H9 (cell line): ENCODE measurements around the gene AEN. TPM values are rescaled to one million over a fixed set of nuclear protein-coding genes. Genes with fewer than 3 reads are reported as not detected.

Source experiments
- DNase-seq: peaks from one replicate; pipeline ENCODE4 v3.0.0-alpha.2; 2017
- H2AFZ ChIP-seq: one replicate; pipeline ENCODE4 v1.6.1; 2013; ENCODE audit warnings: mild to moderate bottlenecking, low read length, control low read depth, moderate library complexity
- H2AK5ac ChIP-seq: 2 replicates; pipeline ENCODE4 v1.6.1; 2013; ENCODE audit warnings: low read length, control low read depth, mixed read lengths; ENCODE audit not compliant: insufficient read length
- H2BK120ac ChIP-seq: one replicate; pipeline ENCODE4 v1.6.1; 2013; ENCODE audit warnings: low read depth, mild to moderate bottlenecking, low read length, control low read depth, inconsistent platforms; ENCODE audit not compliant: poor library complexity, severe bottlenecking
- H2BK12ac ChIP-seq: 2 replicates; pipeline ENCODE4 v1.6.1; 2013; ENCODE audit warnings: low read length, control low read depth, mixed read lengths, low read depth; ENCODE audit not compliant: insufficient read length
- H2BK15ac ChIP-seq: 2 replicates; pipeline ENCODE4 v1.6.1; 2013; ENCODE audit warnings: low read depth, low read length, control low read depth
- H2BK20ac ChIP-seq: one replicate; pipeline ENCODE4 v1.6.1; 2013; ENCODE audit warnings: low read depth, mild to moderate bottlenecking, low read length, control low read depth, inconsistent platforms; ENCODE audit not compliant: poor library complexity, severe bottlenecking
- H2BK5ac ChIP-seq: 2 replicates; pipeline ENCODE4 v1.6.1; 2013; ENCODE audit warnings: low read length, control low read depth, mixed read lengths; ENCODE audit not compliant: insufficient read length
- H3K14ac ChIP-seq: 2 replicates; pipeline ENCODE4 v1.6.1; 2013; ENCODE audit warnings: low read length, control low read depth; ENCODE audit not compliant: insufficient read depth
- H3K18ac ChIP-seq: 2 replicates; pipeline ENCODE4 v1.6.1; 2013; ENCODE audit warnings: low read depth, mild to moderate bottlenecking, mixed read lengths, low read length, control low read depth; ENCODE audit not compliant: insufficient read length
- H3K23ac ChIP-seq: 2 replicates; pipeline ENCODE4 v1.6.1; 2013; ENCODE audit warnings: low read length, control low read depth, mixed read lengths, low read depth; ENCODE audit not compliant: insufficient read length
- H3K23me2 ChIP-seq: 2 replicates; pipeline ENCODE4 v1.6.1; 2013; ENCODE audit warnings: low read depth, mild to moderate bottlenecking, mixed read lengths, low read length, control low read depth; ENCODE audit not compliant: insufficient read length, poor library complexity, severe bottlenecking
- H3K27ac ChIP-seq: 2 replicates; pipeline ENCODE4 v1.5.1; 2013; ENCODE audit warnings: low read length, control low read depth, mixed read lengths, low read depth; ENCODE audit not compliant: insufficient read length
- H3K27me3 ChIP-seq: 2 replicates; pipeline ENCODE4 v1.6.1; 2013; ENCODE audit warnings: low read length, control low read depth, inconsistent platforms; ENCODE audit not compliant: insufficient read depth
- H3K4ac ChIP-seq: 2 replicates; pipeline ENCODE4 v1.6.1; 2013; ENCODE audit warnings: low read depth, mild to moderate bottlenecking, control low read depth, inconsistent platforms, low read length, moderate library complexity
- H3K4me1 ChIP-seq: 2 replicates; pipeline ENCODE4 v1.6.1; 2013; ENCODE audit warnings: low read length, control low read depth, inconsistent platforms; ENCODE audit not compliant: insufficient read depth
- H3K4me2 ChIP-seq: 2 replicates; pipeline ENCODE4 v1.6.1; 2013; ENCODE audit warnings: low read length, control low read depth, mixed read lengths; ENCODE audit not compliant: insufficient read length, insufficient read depth
- H3K56ac ChIP-seq: 2 replicates; pipeline ENCODE4 v1.6.1; 2013; ENCODE audit warnings: low read depth, mild to moderate bottlenecking, mixed read lengths, low read length, control low read depth; ENCODE audit not compliant: insufficient read length
- H3K79me1 ChIP-seq: 2 replicates; pipeline ENCODE4 v1.6.1; 2013; ENCODE audit warnings: low read depth, mild to moderate bottlenecking, moderate library complexity, low read length, control low read depth, inconsistent platforms; ENCODE audit not compliant: insufficient read depth, poor library complexity, severe bottlenecking
- H3K79me2 ChIP-seq: 2 replicates; pipeline ENCODE4 v1.6.1; 2013; ENCODE audit warnings: low read length, control low read depth, inconsistent platforms; ENCODE audit not compliant: insufficient read depth
- H3K9ac ChIP-seq: 2 replicates; pipeline ENCODE4 v1.6.1; 2013; ENCODE audit warnings: low read length, control low read depth, mixed read lengths; ENCODE audit not compliant: insufficient read length; ENCODE audit errors: extremely low read depth
- H3K9me3 ChIP-seq: one replicate; pipeline ENCODE4 v1.6.1; 2013; ENCODE audit warnings: low read depth, low read length, inconsistent platforms; ENCODE audit not compliant: control insufficient read depth
- H3T11ph ChIP-seq: one replicate; pipeline ENCODE4 v1.6.1; 2013; ENCODE audit warnings: mild to moderate bottlenecking, low read length, control low read depth, inconsistent platforms
- H4K20me1 ChIP-seq: one replicate; pipeline ENCODE4 v1.6.1; 2013; ENCODE audit not compliant: control insufficient read depth, insufficient read length, insufficient read depth
- H4K5ac ChIP-seq: 2 replicates; pipeline ENCODE4 v1.6.1; 2013; ENCODE audit warnings: low read depth, mild to moderate bottlenecking, mixed read lengths, low read length, control low read depth; ENCODE audit not compliant: insufficient read length
- H4K8ac ChIP-seq: replicated peaks from 2 replicates; pipeline ENCODE4 v1.6.1; 2013; ENCODE audit warnings: low read length, control low read depth, mixed read lengths, low read depth; ENCODE audit not compliant: insufficient read length
- H4K91ac ChIP-seq: 2 replicates; pipeline ENCODE4 v1.6.1; 2013; ENCODE audit warnings: low read depth, mild to moderate bottlenecking, moderate library complexity, mixed read lengths, low read length, control low read depth; ENCODE audit not compliant: insufficient read length
- H3K27ac Mint-ChIP-seq, 3 experiments: 2 replicates in 2 of 3; 3 replicates in 1 of 3; pipeline ENCODE4 v1.8.0; 2020 to 2021; ENCODE audit warnings: mixed read lengths in 3 of 3, mild to moderate bottlenecking in 1 of 3, moderate library complexity in 1 of 3
- H3K27me3 Mint-ChIP-seq: 2 replicates; pipeline ENCODE4 v1.8.0; 2021; ENCODE audit warnings: low read depth, mild to moderate bottlenecking, moderate library complexity, mixed read lengths
- H3K36me3 Mint-ChIP-seq, 3 experiments: 2 replicates in 2 of 3; 3 replicates in 1 of 3; pipeline ENCODE4 v1.8.0; 2020 to 2021; ENCODE audit warnings: low read depth in 3 of 3, mixed read lengths in 3 of 3; ENCODE audit not compliant: insufficient read depth in 1 of 3
- H3K4me1 Mint-ChIP-seq, 2 experiments: 2 replicates each; pipeline ENCODE4 v1.8.0; 2020; ENCODE audit warnings: mixed read lengths in 2 of 2
- H3K4me3 Mint-ChIP-seq, 2 experiments: 2 replicates in 1 of 2; 3 replicates in 1 of 2; pipeline ENCODE4 v1.8.0; 2020 to 2021; ENCODE audit warnings: mild to moderate bottlenecking in 2 of 2, mixed read lengths in 2 of 2, moderate library complexity in 1 of 2
- H3K9me3 Mint-ChIP-seq, 2 experiments: 2 replicates in 1 of 2; 3 replicates in 1 of 2; pipeline ENCODE4 v1.8.0; 2020; ENCODE audit warnings: mild to moderate bottlenecking in 2 of 2, mixed read lengths in 2 of 2, moderate library complexity in 1 of 2
- WGBS: extraction: QIAGEN DNeasy Blood & Tissue Kit; methylation state at CpG from one replicate; pipeline ENCODE4 v1.1.7; 2013; ENCODE audit warnings: missing lambda C conversion rate, low lambda C conversion rate, mixed read lengths; ENCODE audit not compliant: insufficient read length; ENCODE audit errors: extremely low coverage; 5-methylcytosine and 5-hydroxymethylcytosine counted together
- total RNA-seq: library from RNA; stranded (reverse); gene quantifications from 2 replicates; pipeline ENCODE4 v1.2.1, GENCODE V29; 2021
- TF ChIP-seq, protein P1 (sequence below): fragments of 200-600 bp; sonication (generic); conservative IDR thresholded peaks from 3 replicates; pipeline ENCODE4 v1.8.0; 2021; ENCODE audit warnings: antibody characterized with exemption, mild to moderate bottlenecking

The AEN gene
- total RNA-seq, 1 experiment from 2014 or later: 132 TPM

DNA sequence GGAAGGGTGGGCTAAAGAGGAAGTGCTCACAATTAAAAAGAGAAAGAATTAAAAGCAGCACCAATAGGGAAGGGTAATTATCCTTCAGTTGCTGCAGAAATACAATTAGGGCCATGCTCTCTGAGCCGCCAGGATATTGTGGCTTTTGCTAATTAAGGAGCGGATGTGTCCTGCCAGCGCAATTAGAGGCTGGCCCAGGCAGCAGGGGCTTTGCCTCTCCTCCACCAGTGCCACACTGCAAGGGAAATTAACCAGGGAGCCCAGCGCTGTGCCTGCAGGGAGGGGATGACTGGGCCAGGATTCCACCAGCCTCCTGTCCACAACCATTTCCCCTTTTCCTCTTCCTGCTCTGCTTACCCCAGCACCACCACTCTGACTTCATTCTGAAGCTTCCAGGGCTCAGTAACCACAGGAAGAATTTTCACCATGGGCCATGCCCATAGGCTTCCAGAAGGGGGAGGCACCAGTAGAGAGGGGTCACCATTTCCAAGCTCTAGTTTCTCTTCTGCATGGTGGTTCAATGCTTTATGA lies 10.4 kb upstream of the AEN start:
- no CpG with 5 or more reads among the region's 4 CpGs for WGBS
- Histone ChIP-seq H2BK120ac (no peak overlapping the region), H3K4ac (no peak overlapping the region), H3K9me3 (no peaks in the 10 kb centered on the region), H2BK20ac (no peak overlapping the region), H3K18ac (peak overlapping the region; percentile 22), H3K23ac (no peak overlapping the region), H3K79me1 (no peaks in the 10 kb centered on the region), H2BK15ac (no peak overlapping the region), H3K56ac (no peak overlapping the region), H3K79me2 (no peaks in the 10 kb centered on the region), H2BK12ac (no peak overlapping the region), H3K27me3 (peaks cover 10% of the 10 kb centered on the region; the same call in 1 of the 2 replicates), H3K23me2 (peaks cover 2% of the 10 kb centered on the region), H2AK5ac (no peak overlapping the region), H3T11ph (no peak overlapping the region), H4K20me1 (no peaks in the 10 kb centered on the region), H2BK5ac (no peak overlapping the region), H3K4me1 (peaks cover 18% of the 10 kb centered on the region; the same call in 1 of the 2 replicates), H3K27ac (no peak overlapping the region), H4K8ac (no peak overlapping the region), H3K14ac (0 out of 2 replicates have a peak overlapping the region, but pooled peaks have one; percentile 2), H2AFZ (no peak overlapping the region), H4K5ac (no peak overlapping the region), H3K4me2 (no peak overlapping the region), H3K9ac (no peak overlapping the region), H4K91ac (no peak overlapping the region)
- Mint-ChIP-seq H3K36me3 (no peaks in the 10 kb centered on the region; a peak in 1 of 7 replicates), H3K27ac (no peak overlapping the region; a peak in 1 of 7 replicates), H3K4me1 (peaks cover 78 to 84% of the 10 kb centered on the region in 2 experiments), H3K4me3 (peak overlapping the region in 1 of 2 experiments; percentile 30; a peak in 2 of 5 replicates), H3K9me3 (no peaks in the 10 kb centered on the region; a peak in 2 of 5 replicates), H3K27me3 (peaks cover 86% of the 10 kb centered on the region)
- TF ChIP-seq, protein P1, sequence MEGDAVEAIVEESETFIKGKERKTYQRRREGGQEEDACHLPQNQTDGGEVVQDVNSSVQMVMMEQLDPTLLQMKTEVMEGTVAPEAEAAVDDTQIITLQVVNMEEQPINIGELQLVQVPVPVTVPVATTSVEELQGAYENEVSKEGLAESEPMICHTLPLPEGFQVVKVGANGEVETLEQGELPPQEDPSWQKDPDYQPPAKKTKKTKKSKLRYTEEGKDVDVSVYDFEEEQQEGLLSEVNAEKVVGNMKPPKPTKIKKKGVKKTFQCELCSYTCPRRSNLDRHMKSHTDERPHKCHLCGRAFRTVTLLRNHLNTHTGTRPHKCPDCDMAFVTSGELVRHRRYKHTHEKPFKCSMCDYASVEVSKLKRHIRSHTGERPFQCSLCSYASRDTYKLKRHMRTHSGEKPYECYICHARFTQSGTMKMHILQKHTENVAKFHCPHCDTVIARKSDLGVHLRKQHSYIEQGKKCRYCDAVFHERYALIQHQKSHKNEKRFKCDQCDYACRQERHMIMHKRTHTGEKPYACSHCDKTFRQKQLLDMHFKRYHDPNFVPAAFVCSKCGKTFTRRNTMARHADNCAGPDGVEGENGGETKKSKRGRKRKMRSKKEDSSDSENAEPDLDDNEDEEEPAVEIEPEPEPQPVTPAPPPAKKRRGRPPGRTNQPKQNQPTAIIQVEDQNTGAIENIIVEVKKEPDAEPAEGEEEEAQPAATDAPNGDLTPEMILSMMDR: peak; percentile 54
- peak; percentile 64 for DNase-seq
